HCT116 (cell line): ENCODE results near the gene CDH23.

Experiments
- ATF3 ChIP-seq: IDR thresholded peaks from 2 replicates; pipeline ENCODE4 v1.6.1; 2012
- CTCF ChIP-seq, 3 experiments: fragments of 200-600 bp in 1 of 3; sonication (generic) in 1 of 3; IDR thresholded peaks in 2 of 3; conservative IDR thresholded peaks in 1 of 3; 2 replicates each; pipeline ENCODE4 v1.5.1; 2012 to 2017; ENCODE audit warnings: low read depth in 2 of 3, low read length in 2 of 3, antibody characterized with exemption in 1 of 3, borderline replicate concordance in 1 of 3, control low read depth in 1 of 3, mild to moderate bottlenecking in 1 of 3, mixed read lengths in 1 of 3, mixed run types in 1 of 3, moderate library complexity in 1 of 3; ENCODE audit not compliant: insufficient read depth in 1 of 3
- EGR1 ChIP-seq: IDR thresholded peaks from 2 replicates; pipeline ENCODE4 v1.6.1; 2012; ENCODE audit warnings: low read depth
- EZH2 ChIP-seq: fragments of 200-600 bp; sonication (generic); IDR thresholded peaks from 2 replicates; pipeline ENCODE4 v1.6.1; 2017; ENCODE audit warnings: antibody characterized with exemption, mixed run types
- FOSL1 ChIP-seq: IDR thresholded peaks from 2 replicates; pipeline ENCODE4 v1.6.1; 2012; ENCODE audit warnings: low read depth
- POLR2A ChIP-seq: IDR thresholded peaks from 2 replicates; pipeline ENCODE4 v1.7.0; 2011; ENCODE audit warnings: borderline replicate concordance; ENCODE audit not compliant: insufficient read depth, insufficient read length; ENCODE audit errors: extremely low read depth
- POLR2AphosphoS5 ChIP-seq: IDR thresholded peaks from 2 replicates; pipeline ENCODE4 v1.6.1; 2011; ENCODE audit warnings: mild to moderate bottlenecking, low read depth, low read length, moderate library complexity
- RAD21 ChIP-seq: IDR thresholded peaks from 2 replicates; pipeline ENCODE4 v1.6.1; 2012; ENCODE audit warnings: low read depth, mild to moderate bottlenecking
- YY1 ChIP-seq: IDR thresholded peaks from 2 replicates; pipeline ENCODE4 v1.6.1; 2011; ENCODE audit warnings: low read length, low read depth, moderate library complexity, mild to moderate bottlenecking; ENCODE audit not compliant: insufficient replicate concordance; ENCODE audit errors: extremely low read depth
- ZNF274 ChIP-seq: fragments of 200-500 bp; sonication (Bioruptor generic); IDR thresholded peaks from 2 replicates; pipeline ENCODE4 v1.6.1; 2014; ENCODE audit warnings: mild to moderate bottlenecking, low read depth, low read length, inconsistent platforms
- TF ChIP-seq, protein P1 (sequence below): IDR thresholded peaks from 2 replicates; pipeline ENCODE4 v1.6.1; 2012; ENCODE audit warnings: low read depth
- TF ChIP-seq, protein P2 (sequence below): IDR thresholded peaks from 2 replicates; pipeline ENCODE4 v1.6.1; 2012

- TF ChIP-seq ZNF274 (no peak), CTCF (IDR thresholded peaks at IDR 0.05 in 2 of 3, conservative IDR thresholded peaks at IDR 0.05 in 1 of 3; ENCODE audit: borderline replicate concordance in 1 of 3, insufficient read depth in 1 of 3, low read depth in 2 of 3, low read length in 2 of 3) (no peak), POLR2A (no peak), POLR2AphosphoS5 (no peak), RAD21 (no peak), EZH2 (no peak), ATF3 (no peak), FOSL1 (no peak), EGR1 (no peak), YY1 (no peak)
- TF ChIP-seq, protein P1, sequence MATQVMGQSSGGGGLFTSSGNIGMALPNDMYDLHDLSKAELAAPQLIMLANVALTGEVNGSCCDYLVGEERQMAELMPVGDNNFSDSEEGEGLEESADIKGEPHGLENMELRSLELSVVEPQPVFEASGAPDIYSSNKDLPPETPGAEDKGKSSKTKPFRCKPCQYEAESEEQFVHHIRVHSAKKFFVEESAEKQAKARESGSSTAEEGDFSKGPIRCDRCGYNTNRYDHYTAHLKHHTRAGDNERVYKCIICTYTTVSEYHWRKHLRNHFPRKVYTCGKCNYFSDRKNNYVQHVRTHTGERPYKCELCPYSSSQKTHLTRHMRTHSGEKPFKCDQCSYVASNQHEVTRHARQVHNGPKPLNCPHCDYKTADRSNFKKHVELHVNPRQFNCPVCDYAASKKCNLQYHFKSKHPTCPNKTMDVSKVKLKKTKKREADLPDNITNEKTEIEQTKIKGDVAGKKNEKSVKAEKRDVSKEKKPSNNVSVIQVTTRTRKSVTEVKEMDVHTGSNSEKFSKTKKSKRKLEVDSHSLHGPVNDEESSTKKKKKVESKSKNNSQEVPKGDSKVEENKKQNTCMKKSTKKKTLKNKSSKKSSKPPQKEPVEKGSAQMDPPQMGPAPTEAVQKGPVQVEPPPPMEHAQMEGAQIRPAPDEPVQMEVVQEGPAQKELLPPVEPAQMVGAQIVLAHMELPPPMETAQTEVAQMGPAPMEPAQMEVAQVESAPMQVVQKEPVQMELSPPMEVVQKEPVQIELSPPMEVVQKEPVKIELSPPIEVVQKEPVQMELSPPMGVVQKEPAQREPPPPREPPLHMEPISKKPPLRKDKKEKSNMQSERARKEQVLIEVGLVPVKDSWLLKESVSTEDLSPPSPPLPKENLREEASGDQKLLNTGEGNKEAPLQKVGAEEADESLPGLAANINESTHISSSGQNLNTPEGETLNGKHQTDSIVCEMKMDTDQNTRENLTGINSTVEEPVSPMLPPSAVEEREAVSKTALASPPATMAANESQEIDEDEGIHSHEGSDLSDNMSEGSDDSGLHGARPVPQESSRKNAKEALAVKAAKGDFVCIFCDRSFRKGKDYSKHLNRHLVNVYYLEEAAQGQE, result no peak
- TF ChIP-seq, protein P2, sequence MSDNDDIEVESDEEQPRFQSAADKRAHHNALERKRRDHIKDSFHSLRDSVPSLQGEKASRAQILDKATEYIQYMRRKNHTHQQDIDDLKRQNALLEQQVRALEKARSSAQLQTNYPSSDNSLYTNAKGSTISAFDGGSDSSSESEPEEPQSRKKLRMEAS, result no peak
Observed at GRCh38 chr10:71779641-71780040, 382.9 kb downstream of the CDH23 start.
